Measurements from ENCODE around the gene RFX4. TPM values are rescaled to one million over a fixed set of nuclear protein-coding genes. Genes with fewer than 3 reads are reported as not detected.
"Not testable (repeated sequence)": the region's sequence is repeated elsewhere in the genome, so short reads cannot be mapped to it uniquely, and the experiment has no call there.

Gene RFX4
- total RNA-seq, 1 experiment from 2014 or later: not detected

- in situ Hi-C loops (cut with HindIII; ENCODE audit: low sequenced_read_pairs): no loop called here
- DNase-seq (ENCODE audit: low spot score): peak; percentile 7
These were observed 4.2 kb downstream of the RFX4 start for GRCh38 chr12:106586803-106587684.

- DNase-seq (ENCODE audit: low spot score): no peak
- in situ Hi-C loops (cut with HindIII; ENCODE audit: low sequenced_read_pairs): no loop called here
These were observed 6.0 kb downstream of the RFX4 start for GRCh38 chr12:106588771-106589170.

GRCh38 chr12:106590601-106591000 is 7.8 kb downstream of the RFX4 start:
- in situ Hi-C loops (cut with HindIII; ENCODE audit: low sequenced_read_pairs): no loop called here
- DNase-seq (ENCODE audit: low spot score): no peak

GRCh38 chr12:106594447-106594846 is 11.6 kb downstream of the RFX4 start:
- DNase-seq (ENCODE audit: low spot score): no peak
- in situ Hi-C loops (cut with HindIII; ENCODE audit: low sequenced_read_pairs): no loop called here

GRCh38 chr12:106595268-106595667 is 12.5 kb downstream of the RFX4 start:
- in situ Hi-C loops (cut with HindIII; ENCODE audit: low sequenced_read_pairs): no loop called here
- DNase-seq (ENCODE audit: low spot score): no peak

- DNase-seq (ENCODE audit: low spot score): no peak
- in situ Hi-C loops (cut with HindIII; ENCODE audit: low sequenced_read_pairs): no loop called here
These were observed 15.2 kb downstream of the RFX4 start for GRCh38 chr12:106598003-106598402.

- no peak for DNase-seq (ENCODE audit: low spot score)
- in situ Hi-C loops (cut with HindIII; ENCODE audit: low sequenced_read_pairs): no loop called here
These were observed 16.5 kb downstream of the RFX4 start for GRCh38 chr12:106599302-106599701.

GRCh38 chr12:106600503-106600902 is 17.7 kb downstream of the RFX4 start:
- in situ Hi-C loops (cut with HindIII; ENCODE audit: low sequenced_read_pairs): no loop called here

GRCh38 chr12:106601031-106601430 is 18.2 kb downstream of the RFX4 start:
- no peak for DNase-seq (ENCODE audit: low spot score)
- in situ Hi-C loops (cut with HindIII; ENCODE audit: low sequenced_read_pairs): no loop called here

More at GRCh38 chr12:106600503-106600902, 17.7 kb downstream of the RFX4 start:
- no peak for DNase-seq (ENCODE audit: low spot score)

GRCh38 chr12:106601496-106601895 is 18.7 kb downstream of the RFX4 start:
- no peak for DNase-seq (ENCODE audit: low spot score)
- in situ Hi-C loops (cut with HindIII; ENCODE audit: low sequenced_read_pairs): no loop called here

GRCh38 chr12:106602076-106602475 is 19.3 kb downstream of the RFX4 start:
- DNase-seq (ENCODE audit: low spot score): no peak
- in situ Hi-C loops (cut with HindIII; ENCODE audit: low sequenced_read_pairs): no loop called here

- no peak for DNase-seq (ENCODE audit: low spot score)
- in situ Hi-C loops (cut with HindIII; ENCODE audit: low sequenced_read_pairs): no loop called here
These were observed 22.4 kb downstream of the RFX4 start for GRCh38 chr12:106605254-106605653.

- in situ Hi-C loops (cut with HindIII; ENCODE audit: low sequenced_read_pairs); DNase-seq (ENCODE audit: low spot score): not testable (repeated sequence)
These were observed 37.8 kb downstream of the RFX4 start for GRCh38 chr12:106620588-106620987.

- DNase-seq (ENCODE audit: low spot score): no peak
- in situ Hi-C loops (cut with HindIII; ENCODE audit: low sequenced_read_pairs): no loop called here
These were observed 43.2 kb downstream of the RFX4 start for GRCh38 chr12:106625976-106626375.

- no peak for DNase-seq (ENCODE audit: low spot score)
- in situ Hi-C loops (cut with HindIII; ENCODE audit: low sequenced_read_pairs): no loop called here
These were observed 47.2 kb downstream of the RFX4 start for GRCh38 chr12:106629797-106630659.

GRCh38 chr12:106631150-106631549 is 48.3 kb downstream of the RFX4 start:
- no peak for DNase-seq (ENCODE audit: low spot score)
- in situ Hi-C loops (cut with HindIII; ENCODE audit: low sequenced_read_pairs): no loop called here

- in situ Hi-C loops (cut with HindIII; ENCODE audit: low sequenced_read_pairs): no loop called here
- DNase-seq (ENCODE audit: low spot score): no peak
These were observed 49.0 kb downstream of the RFX4 start for GRCh38 chr12:106631797-106632196.

GRCh38 chr12:106632797-106633450 is 50.1 kb downstream of the RFX4 start:
- in situ Hi-C loops (cut with HindIII; ENCODE audit: low sequenced_read_pairs): no loop called here
- DNase-seq (ENCODE audit: low spot score): no peak

- no peak for DNase-seq (ENCODE audit: low spot score)
- in situ Hi-C loops (cut with HindIII; ENCODE audit: low sequenced_read_pairs): no loop called here
These were observed 50.6 kb downstream of the RFX4 start for GRCh38 chr12:106633451-106633823.

GRCh38 chr12:106634206-106634605 is 51.4 kb downstream of the RFX4 start:
- no peak for DNase-seq (ENCODE audit: low spot score)
- in situ Hi-C loops (cut with HindIII; ENCODE audit: low sequenced_read_pairs): no loop called here

Data from G401 (cell line).